BLaER1 treated with 17β-estradiol and CSF1 and Interleukin-3, amounts not matched to agents 10 nM and 100 nM (cell line): ENCODE data around the gene SLC23A2.
"Not testable (repeated sequence)": the region's sequence is repeated elsewhere in the genome, so short reads cannot be mapped to it uniquely, and the experiment has no call there.

ENCODE experiments used
- H3K27ac ChIP-seq, 11 experiments: shearing (Covaris generic); formaldehyde crosslinking; 2 replicates each; pipeline ENCODE4 v1.8.1; 2022
- H3K27me3 ChIP-seq, 11 experiments: shearing (Covaris generic); formaldehyde crosslinking; 2 replicates each; pipeline ENCODE4 v1.8.1; 2022
- H3K36me3 ChIP-seq, 11 experiments: shearing (Covaris generic); formaldehyde crosslinking; 2 replicates each; pipeline ENCODE4 v1.8.1; 2022
- H3K4me1 ChIP-seq, 10 experiments: shearing (Covaris generic); formaldehyde crosslinking; 2 replicates each; pipeline ENCODE4 v1.8.1; 2022
- H3K4me2 ChIP-seq, 11 experiments: shearing (Covaris generic); formaldehyde crosslinking; 2 replicates each; pipeline ENCODE4 v1.8.1; 2022
- H3K4me3 ChIP-seq, 10 experiments: shearing (Covaris generic); formaldehyde crosslinking; 2 replicates each; pipeline ENCODE4 v1.8.1; 2022
- H3K9ac ChIP-seq, 11 experiments: shearing (Covaris generic); formaldehyde crosslinking; 2 replicates each; pipeline ENCODE4 v1.8.1; 2022
- H3K9me3 ChIP-seq, 11 experiments: shearing (Covaris generic); formaldehyde crosslinking; replicated peaks in 1 of 11; 2 replicates each; pipeline ENCODE4 v1.8.1; 2022
- H4K20me1 ChIP-seq, 11 experiments: shearing (Covaris generic); formaldehyde crosslinking; 2 replicates each; pipeline ENCODE4 v1.8.1; 2022
- Cebpa-rat ChIP-seq, 11 experiments: shearing (Covaris generic); IDR thresholded peaks; 2 replicates each; pipeline ENCODE4 v1.8.1; 2022

The SLC23A2 gene

DNA sequence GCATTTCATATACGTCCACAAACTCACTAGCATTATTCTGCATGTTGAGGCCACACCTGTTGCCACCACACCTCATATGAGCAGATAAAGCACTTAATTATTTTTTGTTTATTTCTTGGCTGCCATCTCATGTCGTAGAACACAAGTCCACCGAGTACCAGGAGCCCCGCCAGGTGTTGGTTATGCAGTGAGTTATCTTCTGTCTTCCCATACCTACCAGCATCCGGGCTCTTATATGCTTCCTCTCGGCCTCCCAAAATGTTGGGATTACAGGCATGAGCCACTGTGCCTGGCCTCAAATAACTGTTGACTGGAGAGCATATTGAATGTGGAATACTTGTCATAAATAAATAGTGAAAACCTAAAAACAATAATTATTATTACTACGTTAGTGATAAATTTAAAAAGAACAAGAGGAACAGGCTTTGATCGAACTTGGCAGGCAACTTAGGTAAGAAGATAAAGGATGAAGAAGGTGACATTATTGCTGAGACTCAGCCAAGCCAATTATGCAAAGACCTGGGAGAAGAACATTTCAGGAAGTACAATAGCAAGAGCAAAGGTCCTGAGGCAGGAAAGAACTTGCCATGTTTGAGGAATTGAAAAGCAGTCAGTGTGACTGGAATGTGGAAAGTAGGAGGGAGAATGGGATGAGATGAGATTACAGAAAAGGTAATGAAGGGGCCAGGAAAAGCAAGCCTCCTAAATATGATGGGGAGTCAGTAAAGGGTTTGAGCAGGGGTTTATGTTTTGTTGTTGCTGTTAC, 12.6 kb upstream of the SLC23A2 start:
- H3K4me2 ChIP-seq, result no peak overlapping the region

DNA sequence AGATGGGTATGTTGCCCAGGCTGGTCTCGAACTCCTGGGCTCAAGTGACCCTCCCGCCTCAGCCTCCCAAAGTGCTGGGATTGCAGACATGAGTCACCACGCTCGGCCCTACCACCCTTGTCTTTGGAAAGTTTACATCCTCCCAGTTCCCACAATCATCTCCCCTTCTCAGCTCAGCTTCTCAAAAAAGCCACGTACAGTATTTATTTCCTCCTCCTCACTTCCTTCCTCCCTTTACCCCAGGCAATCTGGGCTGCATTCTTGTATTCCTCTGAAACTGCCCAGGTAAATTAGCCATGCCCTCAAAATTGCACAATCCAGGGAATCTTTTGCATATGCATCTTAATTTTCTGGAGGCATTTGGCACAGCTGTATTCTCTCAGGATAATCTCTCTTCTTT, 7.4 kb upstream of the SLC23A2 start:
- H3K36me3 ChIP-seq, result no peaks in the 10 kb centered on the region
- H3K4me3 ChIP-seq, result peak overlapping the region in 2 of 10 experiments; percentile 12 to 15; a peak in 3 of 20 replicates
- H3K4me2 ChIP-seq, result peak overlapping the region; percentile 66 to 87 (median 75)
- peak overlapping the region in 10 of 11 experiments; percentile 17 to 69 (median 48); a peak in 16 of 22 replicates for H3K27ac ChIP-seq
- H3K9ac ChIP-seq, result peak overlapping the region in 2 of 11 experiments; percentile 24 to 34; a peak in 1 of 22 replicates
- peaks cover 13 to 42% (median 30%) of the 10 kb centered on the region in 10 experiments for H3K4me1 ChIP-seq
- no peak for TF ChIP-seq Cebpa-rat (IDR thresholded peaks at IDR 0.05)
- no peaks in the 10 kb centered on the region for H4K20me1 ChIP-seq
- H3K27me3 ChIP-seq, result no peaks in the 10 kb centered on the region
- H3K9me3 ChIP-seq, result no peaks in the 10 kb centered on the region; a peak in 1 of 22 replicates

More for the DNA sequence above, 12.6 kb upstream of the SLC23A2 start:
- Histone ChIP-seq H3K27ac (no peak overlapping the region), H3K4me1 (peaks cover 4 to 21% (median 14%) of the 10 kb centered on the region in 10 experiments), H3K4me3 (no peak overlapping the region), H4K20me1 (no peaks in the 10 kb centered on the region), H3K9me3 (no peaks in the 10 kb centered on the region; a peak in 1 of 22 replicates), H3K36me3 (no peaks in the 10 kb centered on the region), H3K27me3 (no peaks in the 10 kb centered on the region), H3K9ac (no peak overlapping the region)
- no peak for TF ChIP-seq Cebpa-rat (IDR thresholded peaks at IDR 0.05)

DNA sequence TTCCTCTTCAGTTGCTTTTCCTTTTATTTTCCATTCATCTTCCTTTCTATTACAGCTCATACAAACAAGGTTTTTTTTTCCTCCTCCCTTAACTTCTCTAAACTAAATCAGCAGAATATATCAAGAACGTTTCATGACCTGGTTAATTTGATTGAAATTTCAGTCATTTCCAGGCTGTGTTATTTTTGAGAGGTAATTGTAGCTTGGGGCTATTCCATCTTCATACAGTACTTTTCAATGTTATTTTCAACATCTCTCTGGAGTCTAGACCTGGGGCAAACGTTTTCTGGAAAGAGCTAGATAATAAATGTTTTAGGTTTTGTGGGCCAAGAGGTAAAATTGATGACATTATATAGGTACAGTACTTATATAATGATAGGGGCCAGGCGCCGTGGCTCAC, 4.0 kb upstream of the SLC23A2 start:
- Histone ChIP-seq H3K27me3 (no peaks in the 10 kb centered on the region), H3K36me3 (no peaks in the 10 kb centered on the region), H3K27ac (no peak overlapping the region), H3K9me3 (no peaks in the 10 kb centered on the region), H3K4me2 (no peak overlapping the region), H4K20me1 (peaks cover 0 to 8% (median 4%) of the 10 kb centered on the region in 11 experiments; a peak in 12 of 22 replicates), H3K4me1 (peaks cover 24 to 43% (median 35%) of the 10 kb centered on the region in 10 experiments), H3K9ac (no peak overlapping the region), H3K4me3 (no peak overlapping the region)
- no peak for TF ChIP-seq Cebpa-rat (IDR thresholded peaks at IDR 0.05)

DNA sequence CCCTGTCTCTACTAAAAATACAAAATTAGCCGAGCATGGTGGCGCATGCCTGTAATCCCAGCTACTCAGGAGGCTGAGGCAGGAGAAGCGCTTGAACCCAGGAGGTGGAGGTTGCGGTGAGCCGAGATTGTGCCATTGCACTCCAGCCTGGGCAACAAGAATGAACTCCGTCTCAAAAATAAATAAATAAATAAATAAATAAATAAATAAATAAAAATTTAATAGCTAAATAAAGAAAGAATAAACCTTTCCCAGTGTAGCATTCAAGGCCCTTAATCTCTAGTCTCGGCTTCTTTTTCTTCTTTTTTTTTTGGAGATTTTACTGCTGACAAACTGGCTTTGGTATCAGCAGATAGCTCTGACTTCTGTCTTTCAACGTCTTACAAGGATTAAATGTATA, 3.5 kb upstream of the SLC23A2 start:
- Histone ChIP-seq H4K20me1 (peaks cover 0 to 13% (median 9%) of the 10 kb centered on the region in 11 experiments; a peak in 13 of 22 replicates), H3K4me1 (peaks cover 29 to 43% (median 38%) of the 10 kb centered on the region in 10 experiments)
- not testable (repeated sequence) for H3K27me3 ChIP-seq, H3K4me2 ChIP-seq, H3K36me3 ChIP-seq, H3K27ac ChIP-seq, H3K9ac ChIP-seq, H3K4me3 ChIP-seq, H3K9me3 ChIP-seq

DNA sequence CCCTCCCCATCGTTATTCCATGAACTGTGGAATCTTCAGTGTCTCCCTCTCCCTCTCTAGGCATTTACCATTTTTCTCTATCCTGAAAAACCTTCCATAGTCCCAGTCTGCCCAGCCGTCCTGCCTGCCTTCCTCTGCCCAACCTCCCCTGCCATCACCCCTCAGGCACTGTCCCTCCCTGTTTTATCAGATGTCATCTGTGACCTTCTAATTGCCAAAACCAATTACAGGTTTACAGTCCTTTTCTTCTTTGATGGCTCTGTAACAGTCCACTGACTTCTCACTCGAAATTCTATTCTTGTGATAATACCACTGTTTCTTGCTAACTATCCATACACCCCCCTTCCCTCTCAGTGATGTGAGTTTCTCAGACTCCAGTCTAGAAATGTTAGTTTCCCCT, 2.3 kb upstream of the SLC23A2 start:
- no peaks in the 10 kb centered on the region for H3K36me3 ChIP-seq
- no peak overlapping the region for H3K27ac ChIP-seq
- no peak overlapping the region for H3K4me2 ChIP-seq

DNA sequence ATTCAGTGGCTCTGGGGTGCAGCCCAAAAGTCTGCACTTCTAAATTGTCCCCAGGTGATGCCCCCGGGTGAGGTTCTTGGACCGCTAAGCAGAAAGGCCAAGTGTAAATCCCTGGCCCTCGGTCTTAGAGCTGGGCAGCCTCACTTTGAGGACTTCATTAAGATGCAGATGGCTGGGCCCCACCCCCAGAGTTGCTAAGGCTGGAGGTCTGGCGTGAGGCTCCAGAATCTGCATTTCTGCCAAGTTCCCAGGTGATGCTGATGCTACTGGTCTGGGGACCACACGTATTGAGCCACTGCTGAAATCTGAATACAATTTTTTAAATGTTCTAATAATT, 735 bp upstream of the SLC23A2 start:
- no peak for TF ChIP-seq Cebpa-rat (IDR thresholded peaks at IDR 0.05)
- Histone ChIP-seq H3K9me3 (no peaks in the 10 kb centered on the region), H3K27me3 (no peaks in the 10 kb centered on the region), H3K4me2 (peak overlapping the region; percentile 72 to 97 (median 91)), H3K4me1 (peaks cover 36 to 40% (median 39%) of the 10 kb centered on the region in 10 experiments), H4K20me1 (peaks cover 3 to 39% (median 32%) of the 10 kb centered on the region in 11 experiments; a peak in 16 of 22 replicates), H3K27ac (peak overlapping the region in 5 of 11 experiments; percentile 33 to 89 (median 49); a peak in 3 of 22 replicates), H3K36me3 (no peaks in the 10 kb centered on the region), H3K4me3 (peak overlapping the region; percentile 85 to 98 (median 94); a peak in 16 of 20 replicates), H3K9ac (peak overlapping the region in 8 of 11 experiments; percentile 85 to 96 (median 91); a peak in 12 of 22 replicates)

More for the DNA sequence above, 2.3 kb upstream of the SLC23A2 start:
- H3K4me1 ChIP-seq, result peaks cover 33 to 43% (median 38%) of the 10 kb centered on the region in 10 experiments
- no peaks in the 10 kb centered on the region for H3K27me3 ChIP-seq
- no peaks in the 10 kb centered on the region for H3K9me3 ChIP-seq
- no peak overlapping the region for H3K9ac ChIP-seq
- peaks cover 0 to 23% (median 18%) of the 10 kb centered on the region in 11 experiments; a peak in 13 of 22 replicates for H4K20me1 ChIP-seq
- H3K4me3 ChIP-seq, result no peak overlapping the region
- TF ChIP-seq Cebpa-rat (IDR thresholded peaks at IDR 0.05), result no peak

DNA sequence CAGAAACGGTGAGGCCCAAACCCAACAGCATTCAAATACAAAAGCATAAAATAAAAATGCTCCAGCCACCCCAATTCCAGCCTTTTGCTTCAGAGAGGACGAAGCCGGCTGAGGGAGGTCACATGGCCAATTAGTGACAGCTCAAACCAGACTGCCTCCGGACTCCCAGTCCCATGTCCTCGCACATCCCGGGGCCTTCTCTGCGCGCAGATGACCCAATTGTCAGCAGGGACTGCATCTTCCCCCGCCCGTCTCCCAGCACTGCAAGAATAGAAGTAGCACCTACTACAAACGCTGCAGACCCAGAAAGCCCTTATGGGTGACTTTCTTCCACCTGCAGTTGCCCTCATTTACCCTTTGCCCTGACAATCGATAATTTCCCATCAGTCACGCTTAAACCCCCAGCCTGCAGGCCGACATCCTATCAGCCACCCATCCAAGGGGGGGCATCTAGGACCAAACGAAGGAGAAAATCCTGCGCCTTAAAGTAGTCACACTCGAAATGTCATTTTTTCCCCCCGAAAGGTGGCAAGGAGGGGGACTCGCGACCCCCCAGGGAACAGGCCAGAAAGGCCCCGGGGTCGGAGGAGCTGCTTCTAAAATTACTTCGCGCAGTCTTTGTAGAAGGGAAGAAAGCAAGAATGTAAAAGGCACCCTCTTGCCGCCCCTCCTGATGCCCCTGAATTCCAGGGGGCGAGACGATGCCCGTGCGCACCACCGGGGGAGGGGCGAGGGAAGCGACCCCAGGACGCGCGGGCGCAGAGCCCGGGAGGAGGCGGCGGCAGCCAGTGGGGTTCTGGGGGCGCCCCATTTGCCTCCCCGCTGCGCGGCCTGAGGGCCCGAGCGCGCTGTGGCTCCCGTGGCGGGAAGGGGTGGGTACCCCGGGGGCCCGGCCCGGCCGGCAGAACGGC, 792 bp downstream of the SLC23A2 start:
- no peaks in the 10 kb centered on the region for H3K9me3 ChIP-seq
- peak overlapping the region; percentile 87 to 99 (median 96) for H3K4me2 ChIP-seq
- peak overlapping the region; percentile 85 to 98 (median 94) for H3K4me3 ChIP-seq
- peaks cover 10 to 54% (median 45%) of the 10 kb centered on the region in 11 experiments; a peak in 17 of 22 replicates for H4K20me1 ChIP-seq
- H3K9ac ChIP-seq, result peak overlapping the region; percentile 85 to 96 (median 91)
- peak overlapping the region; percentile 61 to 89 (median 84) for H3K27ac ChIP-seq
- TF ChIP-seq Cebpa-rat (IDR thresholded peaks at IDR 0.05), result no peak
- peaks cover 37 to 50% (median 42%) of the 10 kb centered on the region in 10 experiments for H3K4me1 ChIP-seq
- H3K27me3 ChIP-seq, result no peaks in the 10 kb centered on the region
- peaks cover 0 to 3% (median 0%) of the 10 kb centered on the region in 11 experiments; a peak in 1 of 22 replicates for H3K36me3 ChIP-seq

DNA sequence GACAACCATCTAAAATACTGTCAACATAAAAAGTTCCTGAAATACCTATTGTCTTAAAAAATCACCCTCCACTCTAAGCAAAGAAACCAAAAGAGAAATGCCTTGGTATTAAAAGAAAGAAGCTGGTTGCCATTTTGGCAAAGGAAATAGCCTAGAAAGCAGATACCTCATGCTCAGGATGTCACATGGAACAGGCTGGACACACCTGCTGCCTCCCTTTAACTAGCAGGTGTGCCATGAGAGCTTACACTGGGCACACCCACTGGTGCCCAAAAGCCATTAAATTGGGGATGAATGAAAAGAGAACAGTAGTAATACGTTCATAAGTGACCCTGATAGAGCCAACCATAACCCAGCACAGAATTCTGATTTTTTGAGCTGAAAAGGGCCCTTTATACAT, 1.5 kb downstream of the SLC23A2 start:
- Histone ChIP-seq H3K36me3 (peaks cover 0 to 3% (median 0%) of the 10 kb centered on the region in 11 experiments; a peak in 1 of 22 replicates), H3K27me3 (no peaks in the 10 kb centered on the region), H3K27ac (peak overlapping the region in 4 of 11 experiments; percentile 73 to 89 (median 86); a peak in 1 of 22 replicates), H3K4me2 (peak overlapping the region; percentile 87 to 99 (median 96)), H3K9ac (peak overlapping the region; percentile 85 to 96 (median 91); a peak in 21 of 22 replicates), H4K20me1 (peaks cover 17 to 61% (median 52%) of the 10 kb centered on the region in 11 experiments; a peak in 17 of 22 replicates), H3K4me3 (peak overlapping the region; percentile 85 to 98 (median 94)), H3K4me1 (peaks cover 44 to 58% (median 49%) of the 10 kb centered on the region in 10 experiments), H3K9me3 (no peaks in the 10 kb centered on the region)
- TF ChIP-seq Cebpa-rat (IDR thresholded peaks at IDR 0.05), result no peak
